ENCODE data around the gene OVOL1. TPM values are rescaled to one million over a fixed set of nuclear protein-coding genes. Genes with fewer than 3 reads are reported as not detected.

Gene OVOL1
- total RNA-seq, 1 experiment from 2014 or later: not detected

DNA sequence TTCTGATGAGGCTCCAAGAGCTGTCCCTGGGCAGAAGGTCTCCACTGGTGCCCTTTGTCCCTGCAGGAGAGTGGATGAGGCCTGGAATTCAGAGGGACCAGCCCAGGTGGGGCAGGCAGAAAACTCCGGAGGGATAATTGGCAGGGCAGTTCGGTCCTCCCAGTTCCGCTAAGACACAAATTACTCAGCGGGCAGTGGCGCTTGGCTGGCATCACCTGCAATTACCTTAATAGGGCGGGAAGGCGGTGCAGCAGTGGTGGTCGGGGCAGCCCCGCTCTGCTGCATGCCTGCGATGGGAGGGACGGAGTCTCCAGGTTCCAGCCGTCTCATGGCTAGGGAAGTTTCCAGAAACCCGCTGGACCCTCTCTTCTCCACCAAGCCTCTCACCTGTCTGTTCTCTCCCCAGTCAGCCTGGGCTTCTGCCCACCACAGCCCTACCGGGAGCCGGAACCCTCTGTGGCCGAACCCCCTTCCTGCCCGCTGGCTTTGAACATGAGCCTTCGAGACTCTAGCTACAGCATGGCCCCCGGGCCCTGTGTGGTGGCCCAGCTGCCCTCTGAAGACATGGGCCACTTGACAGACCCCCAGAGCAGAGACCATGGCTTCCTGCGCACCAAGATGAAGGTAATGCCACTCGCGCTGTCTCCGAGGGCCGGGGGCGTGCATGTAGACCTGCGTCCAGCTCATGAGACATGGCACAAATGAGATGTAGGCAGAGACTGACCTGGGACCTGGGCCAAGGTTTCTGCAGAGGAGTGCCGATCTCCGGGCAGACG is 7.0 kb downstream of the OVOL1 start:
- H3K36me3 Mint-ChIP-seq (ENCODE audit: insufficient read depth, unreplicated experiment): no peaks in the 10 kb centered on the region
- CTCF ChIA-PET: interaction anchor here (1.4 to 5.2 kb wide), 4 partner anchors 10 to 82 kb away, joined by 3 to 41 read pairs (median 8); partner anchors contain the start of gene AP5B1
- intact Hi-C loops (cut with micrococcal nuclease): no loop called here
- POLR2A ChIA-PET: interaction anchor here (0.6 to 2.1 kb wide), 7 partner anchors 10 to 483 kb away, joined by 3 to 25 read pairs (median 4); partner anchors contain the start of gene AP5B1
- TF ChIP-seq, protein P1, sequence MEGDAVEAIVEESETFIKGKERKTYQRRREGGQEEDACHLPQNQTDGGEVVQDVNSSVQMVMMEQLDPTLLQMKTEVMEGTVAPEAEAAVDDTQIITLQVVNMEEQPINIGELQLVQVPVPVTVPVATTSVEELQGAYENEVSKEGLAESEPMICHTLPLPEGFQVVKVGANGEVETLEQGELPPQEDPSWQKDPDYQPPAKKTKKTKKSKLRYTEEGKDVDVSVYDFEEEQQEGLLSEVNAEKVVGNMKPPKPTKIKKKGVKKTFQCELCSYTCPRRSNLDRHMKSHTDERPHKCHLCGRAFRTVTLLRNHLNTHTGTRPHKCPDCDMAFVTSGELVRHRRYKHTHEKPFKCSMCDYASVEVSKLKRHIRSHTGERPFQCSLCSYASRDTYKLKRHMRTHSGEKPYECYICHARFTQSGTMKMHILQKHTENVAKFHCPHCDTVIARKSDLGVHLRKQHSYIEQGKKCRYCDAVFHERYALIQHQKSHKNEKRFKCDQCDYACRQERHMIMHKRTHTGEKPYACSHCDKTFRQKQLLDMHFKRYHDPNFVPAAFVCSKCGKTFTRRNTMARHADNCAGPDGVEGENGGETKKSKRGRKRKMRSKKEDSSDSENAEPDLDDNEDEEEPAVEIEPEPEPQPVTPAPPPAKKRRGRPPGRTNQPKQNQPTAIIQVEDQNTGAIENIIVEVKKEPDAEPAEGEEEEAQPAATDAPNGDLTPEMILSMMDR (IDR thresholded peaks at IDR 0.05; ENCODE audit: unreplicated experiment): no peak
- peaks cover 7% of the 10 kb centered on the region for H3K4me1 Mint-ChIP-seq (ENCODE audit: insufficient read depth, unreplicated experiment)
- H3K4me3 Mint-ChIP-seq (ENCODE audit: unreplicated experiment): no peak overlapping the region
- peak; percentile 36 for DNase-seq (ENCODE audit: unreplicated experiment)
- H3K27me3 Mint-ChIP-seq (ENCODE audit: insufficient read depth, unreplicated experiment): peaks cover under 1% of the 10 kb centered on the region
- H3K27ac Mint-ChIP-seq (ENCODE audit: low read depth, unreplicated experiment): no peak overlapping the region
- H3K9me3 Mint-ChIP-seq (ENCODE audit: unreplicated experiment): no peaks in the 10 kb centered on the region
- BruUV-seq (replicated peaks): no TSS peak

DNA sequence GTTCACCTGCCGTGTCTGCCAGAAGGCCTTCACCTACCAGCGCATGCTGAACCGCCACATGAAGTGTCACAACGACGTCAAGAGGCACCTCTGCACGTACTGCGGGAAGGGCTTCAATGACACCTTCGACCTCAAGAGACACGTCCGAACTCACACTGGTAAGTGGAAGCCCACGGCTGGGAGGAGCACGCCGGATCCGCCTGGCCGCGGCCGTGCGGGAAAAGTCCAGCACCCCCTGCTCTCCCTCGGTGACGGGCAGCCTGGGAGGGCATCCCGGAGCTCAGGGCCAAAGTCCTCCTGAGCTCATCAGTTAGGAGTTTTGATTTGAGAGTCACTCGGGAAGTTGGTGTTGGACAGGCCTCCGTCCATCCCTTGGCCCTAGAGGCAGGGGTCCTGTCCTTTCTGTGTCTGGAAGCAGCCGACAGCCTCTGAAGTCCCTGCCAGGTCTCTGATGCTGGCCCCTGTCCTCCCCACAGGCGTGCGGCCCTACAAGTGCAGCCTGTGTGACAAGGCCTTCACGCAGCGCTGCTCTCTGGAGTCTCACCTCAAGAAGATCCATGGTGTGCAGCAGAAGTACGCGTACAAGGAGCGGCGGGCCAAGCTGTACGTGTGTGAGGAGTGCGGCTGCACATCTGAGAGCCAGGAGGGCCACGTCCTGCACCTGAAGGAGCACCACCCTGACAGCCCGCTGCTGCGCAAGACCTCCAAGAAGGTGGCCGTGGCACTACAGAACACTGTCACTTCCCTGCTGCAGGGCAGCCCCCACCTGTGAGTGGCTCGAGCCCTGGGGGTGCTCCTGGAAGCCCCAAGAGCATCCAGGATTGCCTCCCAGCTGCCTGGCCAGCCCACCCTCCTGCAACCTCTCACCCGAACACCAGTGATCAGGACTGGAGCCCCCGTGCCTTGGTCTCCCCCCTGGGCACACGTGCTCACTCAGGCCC is 8.0 kb downstream of the OVOL1 start:
- no peak overlapping the region for H3K27ac Mint-ChIP-seq (ENCODE audit: low read depth, unreplicated experiment)
- H3K9me3 Mint-ChIP-seq (ENCODE audit: unreplicated experiment): no peaks in the 10 kb centered on the region
- no peaks in the 10 kb centered on the region for H3K36me3 Mint-ChIP-seq (ENCODE audit: insufficient read depth, unreplicated experiment)
- peaks cover 7% of the 10 kb centered on the region for H3K4me1 Mint-ChIP-seq (ENCODE audit: insufficient read depth, unreplicated experiment)
- ChIA-PET POLR2A (no interaction called here), CTCF (interaction anchor here (1.8 to 5.2 kb wide), 2 partner anchors 15 to 23 kb away, joined by 5 to 41 read pairs; partner anchors contain the start of gene AP5B1)
- intact Hi-C loops (cut with micrococcal nuclease): no loop called here
- H3K4me3 Mint-ChIP-seq (ENCODE audit: unreplicated experiment): no peak overlapping the region
- H3K27me3 Mint-ChIP-seq (ENCODE audit: insufficient read depth, unreplicated experiment): no peaks in the 10 kb centered on the region
- DNase-seq (ENCODE audit: unreplicated experiment): no peak
- TF ChIP-seq, protein P1 (IDR thresholded peaks at IDR 0.05; ENCODE audit: unreplicated experiment): no peak
- no TSS peak for BruUV-seq (replicated peaks)

DNA sequence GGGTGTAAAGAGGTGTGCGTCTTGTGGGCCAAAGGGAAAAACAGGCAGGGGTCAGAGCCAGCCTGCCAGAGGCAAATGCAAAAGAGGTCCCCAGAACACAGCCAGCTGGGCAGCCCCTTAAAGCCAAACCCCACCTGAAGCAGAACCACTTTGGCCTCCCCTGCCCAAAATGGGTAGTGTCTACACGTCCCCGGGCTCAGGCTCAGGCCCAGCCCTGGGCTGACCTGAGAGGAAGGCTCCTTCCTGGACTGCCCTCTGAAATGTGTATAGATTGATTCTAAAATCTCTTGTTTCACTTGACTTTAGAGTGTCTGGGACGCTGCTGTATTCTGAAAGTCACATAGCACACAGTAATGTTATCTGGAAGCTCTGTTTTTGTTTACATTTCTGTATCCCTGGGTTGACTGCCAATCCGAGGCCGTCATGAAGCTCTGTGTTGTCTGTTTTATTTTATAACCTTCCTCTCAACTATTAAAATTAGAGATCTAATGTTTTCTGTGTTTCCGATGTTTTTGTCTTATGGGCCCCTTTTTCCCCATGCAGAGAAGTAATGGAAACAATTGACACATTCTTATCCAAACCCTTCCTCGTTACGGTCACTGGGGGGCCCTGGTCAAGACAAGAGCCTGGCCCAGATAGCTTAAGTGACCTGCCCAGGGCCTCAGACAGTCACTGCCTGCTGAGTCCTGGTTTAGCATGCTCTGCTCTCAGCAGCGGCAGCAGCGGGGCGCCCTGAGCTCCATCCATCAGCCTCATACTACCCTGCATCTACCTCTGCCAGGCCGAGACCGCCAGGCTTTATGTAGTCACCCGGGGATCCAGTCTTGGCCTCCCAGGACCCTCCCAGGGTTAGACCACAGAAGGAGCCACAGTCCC is 10.1 kb downstream of the OVOL1 start:
- H3K36me3 Mint-ChIP-seq (ENCODE audit: insufficient read depth, unreplicated experiment): no peaks in the 10 kb centered on the region
- TF ChIP-seq, protein P1 (IDR thresholded peaks at IDR 0.05; ENCODE audit: unreplicated experiment): no peak
- BruUV-seq (replicated peaks): no TSS peak
- CTCF ChIA-PET: interaction anchor here (0.6 to 1.6 kb wide), 3 partner anchors 9 to 20 kb away, joined by 3 to 9 read pairs (median 6); no protein-coding TSS in a partner anchor
- no peak for DNase-seq (ENCODE audit: unreplicated experiment)
- H3K27me3 Mint-ChIP-seq (ENCODE audit: insufficient read depth, unreplicated experiment): no peaks in the 10 kb centered on the region
- H3K4me1 Mint-ChIP-seq (ENCODE audit: insufficient read depth, unreplicated experiment): peaks cover 7% of the 10 kb centered on the region
- no peak overlapping the region for H3K27ac Mint-ChIP-seq (ENCODE audit: low read depth, unreplicated experiment)
- H3K9me3 Mint-ChIP-seq (ENCODE audit: unreplicated experiment): no peaks in the 10 kb centered on the region
- intact Hi-C loops (cut with micrococcal nuclease): no loop called here
- no peak overlapping the region for H3K4me3 Mint-ChIP-seq (ENCODE audit: unreplicated experiment)
- POLR2A ChIA-PET: interaction anchor here (1.5 to 2.9 kb wide), 2 partner anchors 10 to 17 kb away, joined by 3 to 8 read pairs; no protein-coding TSS in a partner anchor
